ENCODE results near the gene CRYGC.

CRYGC gene

DNA sequence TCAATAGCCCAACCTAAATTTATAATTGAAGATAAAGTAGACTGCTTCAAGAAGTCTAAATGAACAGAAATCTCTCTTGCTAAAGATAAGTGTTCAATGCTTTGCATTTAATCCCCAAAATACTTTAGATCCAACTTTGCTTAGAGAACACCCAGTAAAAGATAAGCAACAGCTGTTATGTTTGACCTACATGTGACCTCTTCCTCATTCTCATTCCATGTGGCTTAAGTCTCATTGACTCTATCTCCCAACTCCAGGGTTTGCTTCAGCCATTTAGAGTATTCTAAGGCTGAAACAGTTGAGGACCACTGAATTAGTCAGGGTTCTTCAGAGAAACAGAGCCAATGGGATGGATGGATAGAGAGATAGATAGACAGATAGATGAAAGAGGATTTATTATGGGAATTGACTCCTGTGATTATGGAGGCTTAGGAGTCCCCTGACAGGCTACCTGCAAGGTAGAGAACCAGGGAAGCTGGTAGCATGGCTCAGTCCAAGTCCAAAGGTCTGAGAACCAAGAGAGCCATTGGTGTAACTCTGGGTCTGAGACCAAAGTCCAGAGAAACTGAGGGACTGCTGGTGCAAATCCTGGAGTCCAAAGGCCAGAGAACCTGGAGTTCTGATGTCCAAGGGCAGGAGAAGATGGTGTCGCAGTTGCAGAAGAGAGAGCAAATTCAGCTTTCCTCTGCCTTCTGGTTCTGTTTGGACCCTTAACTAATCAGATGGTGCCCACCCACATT, 37.4 kb downstream of the CRYGC start:
- no peak for DNase-seq

DNA sequence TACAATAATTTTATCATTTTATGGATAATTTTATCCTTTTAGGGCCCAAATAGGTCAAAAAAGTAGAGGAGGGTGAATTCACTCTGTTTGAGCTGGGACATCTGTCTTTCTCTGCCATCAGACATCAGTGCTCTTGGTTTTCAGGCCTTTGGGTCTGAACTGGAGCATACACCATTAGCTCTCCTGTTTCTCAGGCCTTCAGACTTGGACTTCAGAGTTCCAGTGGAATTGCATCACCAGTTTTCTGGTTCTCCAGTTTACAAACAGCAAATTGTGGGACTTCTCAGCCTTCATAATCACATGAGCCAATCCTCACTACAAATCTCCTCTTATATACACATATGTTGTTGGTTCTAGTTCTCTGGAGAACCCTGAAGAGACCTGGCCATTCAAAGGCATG, 39.2 kb downstream of the CRYGC start:
- no peak for DNase-seq

DNA sequence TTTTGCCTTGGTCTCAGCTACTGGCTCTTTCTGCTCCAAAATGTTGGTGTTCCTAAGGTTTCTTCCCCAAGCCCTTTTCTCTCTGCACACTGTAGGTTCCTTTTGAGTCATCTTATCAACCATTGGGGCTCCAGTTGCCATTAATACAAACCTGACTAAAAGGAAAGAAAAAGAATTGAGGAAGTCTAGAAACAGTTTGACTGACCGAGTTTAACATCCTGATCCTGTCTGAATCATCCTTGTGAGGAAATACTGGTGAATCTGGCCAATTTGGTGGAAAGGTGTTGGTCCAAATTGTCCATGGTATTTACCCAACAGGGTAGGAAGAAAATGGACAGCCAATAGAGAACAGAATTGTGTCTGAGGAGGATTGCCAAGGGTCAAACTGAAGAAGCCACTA, 43.6 kb downstream of the CRYGC start:
- DNase-seq = no peak

DNA sequence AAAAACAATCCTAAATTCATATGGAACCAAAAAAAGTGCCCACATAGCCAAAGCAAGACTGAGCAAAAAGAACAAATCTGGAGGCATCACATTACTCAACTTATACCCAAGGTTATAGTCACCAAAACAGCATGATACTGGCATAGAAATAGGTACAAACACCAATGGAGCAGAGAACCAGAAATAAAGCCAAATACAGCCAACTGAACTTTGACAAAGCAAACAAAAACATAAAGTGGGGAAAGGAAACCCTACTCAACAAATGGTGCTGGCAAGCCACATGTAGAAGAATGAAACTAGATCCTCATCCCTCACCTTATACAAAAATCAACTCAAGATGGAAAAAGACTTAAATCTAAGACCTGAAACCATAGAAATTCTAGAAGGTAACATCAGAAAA, 45.8 kb downstream of the CRYGC start:
- no peak for DNase-seq
